ENCODE data around the gene C1QTNF8.

C1QTNF8 gene

DNA sequence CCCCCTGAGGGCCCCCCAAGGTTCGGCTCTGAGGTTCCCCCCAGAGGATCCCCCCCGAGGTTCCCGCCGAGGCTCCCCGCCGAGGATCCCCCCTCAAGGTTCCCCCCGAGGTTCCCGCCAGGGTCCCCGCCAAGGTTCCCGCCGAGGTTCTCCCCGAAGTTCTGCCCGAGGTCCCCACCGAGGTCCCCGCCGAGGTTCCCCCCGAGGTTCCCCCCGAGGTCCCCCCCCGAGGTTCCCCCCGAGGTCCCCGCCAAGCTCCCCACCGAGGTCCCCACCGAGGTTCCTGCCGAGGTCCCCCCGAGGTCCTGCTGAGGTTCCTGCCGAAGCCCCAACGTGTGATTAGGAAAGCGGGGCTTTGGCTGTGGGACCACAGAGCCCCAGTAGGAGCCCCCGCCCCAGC, 55.7 kb downstream of the C1QTNF8 start:
- H3K9me3 ChIP-seq (ENCODE audit: severe bottlenecking), result peaks cover 9% of the 10 kb centered on the region
- DNase-seq, result no peak
- H3K27me3 ChIP-seq (ENCODE audit: insufficient read depth, low read depth, severe bottlenecking), result no peaks in the 10 kb centered on the region
- H3K27ac ChIP-seq, result no peak overlapping the region
- H3K36me3 ChIP-seq, result no peaks in the 10 kb centered on the region
- TF ChIP-seq, protein P1, sequence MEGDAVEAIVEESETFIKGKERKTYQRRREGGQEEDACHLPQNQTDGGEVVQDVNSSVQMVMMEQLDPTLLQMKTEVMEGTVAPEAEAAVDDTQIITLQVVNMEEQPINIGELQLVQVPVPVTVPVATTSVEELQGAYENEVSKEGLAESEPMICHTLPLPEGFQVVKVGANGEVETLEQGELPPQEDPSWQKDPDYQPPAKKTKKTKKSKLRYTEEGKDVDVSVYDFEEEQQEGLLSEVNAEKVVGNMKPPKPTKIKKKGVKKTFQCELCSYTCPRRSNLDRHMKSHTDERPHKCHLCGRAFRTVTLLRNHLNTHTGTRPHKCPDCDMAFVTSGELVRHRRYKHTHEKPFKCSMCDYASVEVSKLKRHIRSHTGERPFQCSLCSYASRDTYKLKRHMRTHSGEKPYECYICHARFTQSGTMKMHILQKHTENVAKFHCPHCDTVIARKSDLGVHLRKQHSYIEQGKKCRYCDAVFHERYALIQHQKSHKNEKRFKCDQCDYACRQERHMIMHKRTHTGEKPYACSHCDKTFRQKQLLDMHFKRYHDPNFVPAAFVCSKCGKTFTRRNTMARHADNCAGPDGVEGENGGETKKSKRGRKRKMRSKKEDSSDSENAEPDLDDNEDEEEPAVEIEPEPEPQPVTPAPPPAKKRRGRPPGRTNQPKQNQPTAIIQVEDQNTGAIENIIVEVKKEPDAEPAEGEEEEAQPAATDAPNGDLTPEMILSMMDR (IDR thresholded peaks at IDR 0.05; ENCODE audit: low read depth, low read length), result no peak
- H3K4me3 ChIP-seq (ENCODE audit: low read depth, low read length), result no peak overlapping the region

DNA sequence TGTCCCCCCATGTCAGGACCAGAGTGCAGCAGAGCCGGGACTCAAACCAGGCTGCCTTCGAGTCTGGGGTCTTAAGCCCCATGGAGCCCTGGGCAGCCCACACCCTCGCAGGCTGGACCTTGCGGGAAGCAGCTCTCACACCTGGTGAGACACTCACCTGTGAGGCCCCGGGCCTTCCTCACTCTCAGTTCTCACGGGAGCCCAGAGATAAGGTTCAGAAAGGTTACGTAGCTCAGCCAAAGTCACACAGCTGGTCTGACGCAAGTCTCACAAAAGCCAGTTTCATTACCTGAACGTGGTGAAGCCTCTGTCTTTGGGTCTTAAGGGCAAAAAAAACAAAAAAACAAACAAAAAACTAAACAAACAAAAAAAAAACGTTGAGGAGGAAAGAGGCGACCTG, 56.3 kb downstream of the C1QTNF8 start:
- no peaks in the 10 kb centered on the region for H3K36me3 ChIP-seq
- no peak overlapping the region for H3K4me3 ChIP-seq (ENCODE audit: low read depth, low read length)
- TF ChIP-seq, protein P1 (IDR thresholded peaks at IDR 0.05; ENCODE audit: low read depth, low read length), result no peak
- H3K9me3 ChIP-seq (ENCODE audit: severe bottlenecking), result peaks cover 9% of the 10 kb centered on the region
- DNase-seq, result no peak
- no peak overlapping the region for H3K27ac ChIP-seq
- no peaks in the 10 kb centered on the region for H3K27me3 ChIP-seq (ENCODE audit: insufficient read depth, low read depth, severe bottlenecking)

GRCh38 chr16:1038932-1039331, 57.1 kb downstream of the C1QTNF8 start:
- Histone ChIP-seq H3K27me3 (ENCODE audit: insufficient read depth, low read depth, severe bottlenecking) (no peaks in the 10 kb centered on the region), H3K36me3 (no peaks in the 10 kb centered on the region), H3K9me3 (ENCODE audit: severe bottlenecking) (peaks cover 9% of the 10 kb centered on the region), H3K4me3 (ENCODE audit: low read depth, low read length) (no peak overlapping the region), H3K27ac (no peak overlapping the region)
- DNase-seq, result no peak
- TF ChIP-seq, protein P1 (IDR thresholded peaks at IDR 0.05; ENCODE audit: low read depth, low read length), result no peak

Measured in WERI-Rb-1 (cell line).